ENCODE results near the gene HNF1A. TPM values are rescaled to one million over a fixed set of nuclear protein-coding genes. Genes with fewer than 3 reads are reported as not detected.

Gene HNF1A
- total and polyA plus RNA-seq, 7 donors: under 0.01 to 13.2 (median 6.1) TPM; not detected in 1

- 69 to 74% methylated on average over 2 of the region's 2 CpGs for WGBS, 2 donors
- Histone ChIP-seq H3K27ac (no peak overlapping the region), H3K36me3 (no peaks in the 10 kb centered on the region), H3K9me3 (no peaks in the 10 kb centered on the region), H3K4me1 (no peaks in the 10 kb centered on the region), H3K27me3 (no peaks in the 10 kb centered on the region), H3K4me3 (no peak overlapping the region)
- intact Hi-C loops (cut with DNase I): no loop called here
- no peak for DNase-seq
- TF ChIP-seq CTCF (IDR thresholded peaks at IDR 0.05) (no peak), EP300 (IDR thresholded peaks at IDR 0.05) (no peak), POLR2AphosphoS5 (IDR thresholded peaks at IDR 0.05) (no peak), POLR2A (IDR thresholded peaks at IDR 0.05) (no peak)
Measured at GRCh38 chr12:121022713-121023112, 44.4 kb downstream of the HNF1A start.

- intact Hi-C loops (cut with DNase I): no loop called here
- no peak for DNase-seq
- no peak for TF ChIP-seq POLR2A (IDR thresholded peaks at IDR 0.05)
- TF ChIP-seq EP300 (IDR thresholded peaks at IDR 0.05): no peak
- TF ChIP-seq CTCF (IDR thresholded peaks at IDR 0.05): no peak
- no peak for TF ChIP-seq POLR2AphosphoS5 (IDR thresholded peaks at IDR 0.05)
- Histone ChIP-seq H3K27me3 (no peaks in the 10 kb centered on the region), H3K36me3 (no peaks in the 10 kb centered on the region), H3K27ac (no peak overlapping the region), H3K9me3 (no peaks in the 10 kb centered on the region), H3K4me3 (no peak overlapping the region), H3K4me1 (no peaks in the 10 kb centered on the region)
- 74 to 76% methylated on average over 8 of the region's 8 CpGs for WGBS, 2 donors
Measured at GRCh38 chr12:121023799-121024198, 45.5 kb downstream of the HNF1A start.

GRCh38 chr12:121025442-121026226 lies 47.3 kb downstream of the HNF1A start:
- no peaks in the 10 kb centered on the region for H3K36me3 ChIP-seq
- H3K27me3 ChIP-seq: no peaks in the 10 kb centered on the region
- H3K9me3 ChIP-seq: no peaks in the 10 kb centered on the region
- H3K4me3 ChIP-seq: no peak overlapping the region
- DNase-seq: no peak
- intact Hi-C loops (cut with DNase I): no loop called here
- no peaks in the 10 kb centered on the region for H3K4me1 ChIP-seq
- H3K27ac ChIP-seq: no peak overlapping the region
- TF ChIP-seq POLR2A (IDR thresholded peaks at IDR 0.05) (no peak), EP300 (IDR thresholded peaks at IDR 0.05) (no peak), CTCF (IDR thresholded peaks at IDR 0.05) (no peak), POLR2AphosphoS5 (IDR thresholded peaks at IDR 0.05) (no peak)
- WGBS, 2 donors: 45 to 81% methylated on average over 11 of the region's 11 CpGs

- no peak for DNase-seq
- Histone ChIP-seq H3K27me3 (no peaks in the 10 kb centered on the region), H3K9me3 (no peaks in the 10 kb centered on the region), H3K27ac (no peak overlapping the region), H3K4me3 (no peak overlapping the region), H3K4me1 (no peaks in the 10 kb centered on the region), H3K36me3 (no peaks in the 10 kb centered on the region)
- TF ChIP-seq EP300 (IDR thresholded peaks at IDR 0.05) (no peak), POLR2A (IDR thresholded peaks at IDR 0.05) (no peak), POLR2AphosphoS5 (IDR thresholded peaks at IDR 0.05) (no peak), CTCF (IDR thresholded peaks at IDR 0.05) (no peak)
- intact Hi-C loops (cut with DNase I): no loop called here
- WGBS, 2 donors: 73 to 90% methylated on average over 10 of the region's 10 CpGs
Measured at GRCh38 chr12:121026274-121027045, 48.1 kb downstream of the HNF1A start.
